DOHH2 (cell line): Measurements from ENCODE around the gene FBXO36.

Experiments used
- H3F3A ChIP-seq: fragments of 200-600 bp; sonication (generic), shearing (Covaris generic); 2 replicates; pipeline ENCODE4 v1.6.0; 2016; ENCODE audit warnings: antibody characterized with exemption, mild to moderate bottlenecking; ENCODE audit not compliant: control insufficient read depth, insufficient read depth
- H3K27ac ChIP-seq: fragments of 200-600 bp; sonication (generic); 2 replicates; pipeline ENCODE4 v1.5.1; 2014; ENCODE audit warnings: low read depth, mild to moderate bottlenecking, low read length, moderate library complexity
- H3K27me3 ChIP-seq: fragments of 200-600 bp; sonication (generic); 2 replicates; pipeline ENCODE4 v1.6.1; 2014; ENCODE audit warnings: mild to moderate bottlenecking, low read length, mixed read lengths; ENCODE audit not compliant: control insufficient read depth
- H3K36me3 ChIP-seq: fragments of 200-600 bp; sonication (generic); 2 replicates; pipeline ENCODE4 v1.6.1; 2014; ENCODE audit warnings: mild to moderate bottlenecking, low read length, moderate library complexity, mixed read lengths; ENCODE audit not compliant: control insufficient read depth
- H3K4me1 ChIP-seq: fragments of 200-600 bp; sonication (generic); 2 replicates; pipeline ENCODE4 v1.6.1; 2014; ENCODE audit warnings: mild to moderate bottlenecking, low read length, mixed read lengths; ENCODE audit not compliant: control insufficient read depth
- H3K4me2 ChIP-seq: fragments of 200-600 bp; sonication (generic); 2 replicates; pipeline ENCODE4 v1.6.0; 2014; ENCODE audit warnings: mild to moderate bottlenecking, low read length, moderate library complexity
- H3K4me3 ChIP-seq: fragments of 200-600 bp; sonication (generic); 2 replicates; pipeline ENCODE4 v1.5.1; 2014; ENCODE audit warnings: mild to moderate bottlenecking, low read length, mixed read lengths
- H3K79me2 ChIP-seq: fragments of 200-600 bp; sonication (generic); 2 replicates; pipeline ENCODE4 v1.6.1; 2014; ENCODE audit warnings: mild to moderate bottlenecking, low read length, mixed read lengths; ENCODE audit not compliant: control insufficient read depth
- H3K9me2 ChIP-seq: fragments of 200-600 bp; sonication (generic); replicated peaks from 2 replicates; pipeline ENCODE4 v1.6.1; 2014; ENCODE audit warnings: mild to moderate bottlenecking, low read length, mixed read lengths; ENCODE audit not compliant: control insufficient read depth
- H3K9me3 ChIP-seq: fragments of 200-600 bp; sonication (generic); 2 replicates; pipeline ENCODE4 v1.6.1; 2014; ENCODE audit warnings: antibody characterized with exemption, low read length, mixed read lengths; ENCODE audit not compliant: control insufficient read depth, insufficient read depth
- H4K20me1 ChIP-seq: fragments of 200-600 bp; sonication (generic); 2 replicates; pipeline ENCODE4 v1.6.0; 2014; ENCODE audit warnings: low read depth, mild to moderate bottlenecking, antibody characterized with exemption, low read length, moderate library complexity; ENCODE audit not compliant: control insufficient read depth, insufficient read depth
- CTCF ChIP-seq: fragments of 200-600 bp; sonication (generic); IDR thresholded peaks from one replicate; pipeline ENCODE4 v1.5.1; 2014; ENCODE audit warnings: antibody characterized with exemption, mild to moderate bottlenecking, low read depth, low read length; ENCODE audit not compliant: poor library complexity, severe bottlenecking
- EZH2phosphoT487 ChIP-seq: fragments of 200-600 bp; sonication (generic); IDR thresholded peaks from 2 replicates; pipeline ENCODE4 v1.6.1; 2017; ENCODE audit warnings: borderline replicate concordance, mild to moderate bottlenecking, antibody characterized with exemption, low read length, moderate library complexity, mixed read lengths

The FBXO36 gene

GRCh38 chr2:229925201-229925600 is 2.9 kb downstream of the FBXO36 start:
- Histone ChIP-seq H3K36me3 (peaks cover 4% of the 10 kb centered on the region; the same call in 1 of the 2 replicates), H3K9me3 (no peaks in the 10 kb centered on the region), H3K4me1 (peaks cover 15% of the 10 kb centered on the region), H3F3A (peaks cover 8% of the 10 kb centered on the region), H3K27ac (no peak overlapping the region), H3K9me2 (no peaks in the 10 kb centered on the region), H4K20me1 (no peaks in the 10 kb centered on the region), H3K27me3 (no peaks in the 10 kb centered on the region), H3K4me3 (no peak overlapping the region), H3K4me2 (no peak overlapping the region), H3K79me2 (peaks cover 28% of the 10 kb centered on the region)
- no peak for TF ChIP-seq EZH2phosphoT487
- TF ChIP-seq CTCF, result no peak

GRCh38 chr2:229927817-229928321 is 5.6 kb downstream of the FBXO36 start:
- H3K4me3 ChIP-seq, result no peak overlapping the region
- no peaks in the 10 kb centered on the region for H4K20me1 ChIP-seq
- no peaks in the 10 kb centered on the region; the same call in none of the 2 replicates for H3F3A ChIP-seq
- H3K27ac ChIP-seq, result no peak overlapping the region
- no peaks in the 10 kb centered on the region for H3K9me3 ChIP-seq
- no peaks in the 10 kb centered on the region for H3K27me3 ChIP-seq
- TF ChIP-seq EZH2phosphoT487 (no peak), CTCF (no peak)
- H3K79me2 ChIP-seq, result peaks cover 15% of the 10 kb centered on the region
- no peaks in the 10 kb centered on the region for H3K9me2 ChIP-seq
- H3K36me3 ChIP-seq, result no peaks in the 10 kb centered on the region
- peaks cover 8% of the 10 kb centered on the region for H3K4me1 ChIP-seq
- H3K4me2 ChIP-seq, result no peak overlapping the region

GRCh38 chr2:229930656-229931055 is 8.4 kb downstream of the FBXO36 start:
- H3K27ac ChIP-seq, result no peak overlapping the region
- H3K4me2 ChIP-seq, result no peak overlapping the region
- no peaks in the 10 kb centered on the region for H3K27me3 ChIP-seq
- no peak overlapping the region for H3K4me3 ChIP-seq
- no peaks in the 10 kb centered on the region for H3K4me1 ChIP-seq
- H3K9me3 ChIP-seq, result no peaks in the 10 kb centered on the region
- no peaks in the 10 kb centered on the region for H3K79me2 ChIP-seq
- H4K20me1 ChIP-seq, result no peaks in the 10 kb centered on the region
- no peaks in the 10 kb centered on the region for H3K9me2 ChIP-seq
- TF ChIP-seq EZH2phosphoT487 (no peak), CTCF (no peak)
- H3K36me3 ChIP-seq, result no peaks in the 10 kb centered on the region
- no peaks in the 10 kb centered on the region for H3F3A ChIP-seq

- H3K4me3 ChIP-seq, result no peak overlapping the region
- no peak for TF ChIP-seq EZH2phosphoT487
- no peak for TF ChIP-seq CTCF
- no peaks in the 10 kb centered on the region for H3K9me3 ChIP-seq
- no peaks in the 10 kb centered on the region for H3K27me3 ChIP-seq
- no peaks in the 10 kb centered on the region for H3K9me2 ChIP-seq
- H3K4me1 ChIP-seq, result no peaks in the 10 kb centered on the region
- no peaks in the 10 kb centered on the region for H3K36me3 ChIP-seq
- no peaks in the 10 kb centered on the region for H4K20me1 ChIP-seq
- H3F3A ChIP-seq, result no peaks in the 10 kb centered on the region
- no peaks in the 10 kb centered on the region for H3K79me2 ChIP-seq
- no peak overlapping the region for H3K27ac ChIP-seq
- H3K4me2 ChIP-seq, result no peak overlapping the region
Observed at GRCh38 chr2:229931241-229931640, 8.9 kb downstream of the FBXO36 start.
